ENCODE data around the gene SLC7A7. TPM values are rescaled to one million over a fixed set of nuclear protein-coding genes. Genes with fewer than 3 reads are reported as not detected.

Gene SLC7A7
- total and polyA plus RNA-seq, 10 of the 15 experiments (the other 5 are each of a cell fraction or from before 2014, with no cell fraction given), result 27.8 to 79.2 (median 50.8) TPM

- no peak for DNase-seq (ENCODE audit: low read depth, low spot score)
- POLR2A ChIA-PET, result interaction anchor here (0.6 to 17.5 kb wide), 6 partner anchors 10 to 333 kb away, joined by 3 to 245 read pairs (median 4); partner anchors contain the start of gene OXA1L
Measured at GRCh38 chr14:22812744-22813143, 2.5 kb downstream of the SLC7A7 start.

More at GRCh38 chr14:22812744-22813143, 2.5 kb downstream of the SLC7A7 start:
- H3K9me3 ChIP-seq (replicated peaks; ENCODE audit: control insufficient read depth, insufficient read depth, low read length), result no peaks in the 10 kb centered on the region
- H3K4me3 ChIP-seq, result peak overlapping the region; percentile 61
- no peaks in the 10 kb centered on the region for H3K36me3 ChIP-seq (ENCODE audit: control insufficient read depth in 2 of 2, insufficient read depth in 2 of 2, low read length in 1 of 2)
- no TSS peak for BruUV-seq (replicated peaks)
- H3K27ac ChIP-seq (ENCODE audit: control insufficient read depth, insufficient read depth), result peak overlapping the region; percentile 61
- intact Hi-C loops (cut with micrococcal nuclease; ENCODE audit: unreplicated experiment) (no loop called here), in situ Hi-C loops (cut with MboI) (no loop called here)
- no peaks in the 10 kb centered on the region for H4K20me1 ChIP-seq (ENCODE audit: control insufficient read depth, insufficient read depth)
- H3K4me2 ChIP-seq (ENCODE audit: control insufficient read depth, insufficient read depth), result peak overlapping the region; percentile 86
- no peak for FAIRE-seq
- TF ChIP-seq MLLT1 (IDR thresholded peaks at IDR 0.05) (peak; percentile 52; the same call in 1 of the 2 replicates), POU2F2 (IDR thresholded peaks at IDR 0.05; ENCODE audit: borderline replicate concordance, low read depth, low read length) (0 out of 3 replicates have a peak, but pooled peaks have one; percentile 8), NRF1 (conservative IDR thresholded peaks at IDR 0.05; ENCODE audit: low read depth, low read length) (no peak)
- TF ChIP-seq, protein P1, sequence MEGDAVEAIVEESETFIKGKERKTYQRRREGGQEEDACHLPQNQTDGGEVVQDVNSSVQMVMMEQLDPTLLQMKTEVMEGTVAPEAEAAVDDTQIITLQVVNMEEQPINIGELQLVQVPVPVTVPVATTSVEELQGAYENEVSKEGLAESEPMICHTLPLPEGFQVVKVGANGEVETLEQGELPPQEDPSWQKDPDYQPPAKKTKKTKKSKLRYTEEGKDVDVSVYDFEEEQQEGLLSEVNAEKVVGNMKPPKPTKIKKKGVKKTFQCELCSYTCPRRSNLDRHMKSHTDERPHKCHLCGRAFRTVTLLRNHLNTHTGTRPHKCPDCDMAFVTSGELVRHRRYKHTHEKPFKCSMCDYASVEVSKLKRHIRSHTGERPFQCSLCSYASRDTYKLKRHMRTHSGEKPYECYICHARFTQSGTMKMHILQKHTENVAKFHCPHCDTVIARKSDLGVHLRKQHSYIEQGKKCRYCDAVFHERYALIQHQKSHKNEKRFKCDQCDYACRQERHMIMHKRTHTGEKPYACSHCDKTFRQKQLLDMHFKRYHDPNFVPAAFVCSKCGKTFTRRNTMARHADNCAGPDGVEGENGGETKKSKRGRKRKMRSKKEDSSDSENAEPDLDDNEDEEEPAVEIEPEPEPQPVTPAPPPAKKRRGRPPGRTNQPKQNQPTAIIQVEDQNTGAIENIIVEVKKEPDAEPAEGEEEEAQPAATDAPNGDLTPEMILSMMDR (IDR thresholded peaks at IDR 0.05 in 2 of 3, conservative IDR thresholded peaks at IDR 0.05 in 1 of 3; ENCODE audit: control insufficient read depth in 2 of 3, extremely low read depth in 1 of 3, insufficient read depth in 1 of 3, low read depth in 3 of 3, low read length in 3 of 3), result peak in 2 of 3 experiments; percentile 15 to 45; a peak in 2 of 6 replicates
- ATAC-seq, result 0 out of 3 replicates have a peak, but pooled peaks have one; percentile 4
- CTCF ChIA-PET, result interaction anchor here (0.6 to 15.1 kb wide), 14 partner anchors 10 to 247 kb away, joined by 3 to 324 read pairs (median 7); no protein-coding TSS in a partner anchor
- SMC1A ChIA-PET (ENCODE audit: uncharacterized antibody, unreplicated experiment), result interaction anchor here (0.6 to 16.0 kb wide), 12 partner anchors 10 to 243 kb away, joined by 3 to 395 read pairs (median 5); partner anchors contain the start of genes LRP10, MRPL52 and OXA1L
- peaks cover 50% of the 10 kb centered on the region for H3K79me2 ChIP-seq (ENCODE audit: control insufficient read depth, insufficient read depth, low read length)
- peaks cover 26% of the 10 kb centered on the region for H3K4me1 ChIP-seq (ENCODE audit: control insufficient read depth, insufficient read depth, low read length)
- RAD21 ChIA-PET (ENCODE audit: unreplicated experiment), result interaction anchor here (0.9 to 14.2 kb wide), 11 partner anchors 9 to 321 kb away, joined by 3 to 219 read pairs (median 5); partner anchors contain the start of gene OXA1L
- no peak overlapping the region for H2AFZ ChIP-seq (ENCODE audit: control insufficient read depth, low read depth, low read length)
- 90% methylated on average over 4 of the region's 4 CpGs for WGBS (ENCODE audit: insufficient coverage, insufficient replicate concordance, low lambda C conversion rate, missing lambda C conversion rate)
- H3K9ac ChIP-seq (ENCODE audit: control insufficient read depth, insufficient read depth, low read length), result peak overlapping the region; percentile 60
- H3K27me3 ChIP-seq (replicated peaks in 1 of 2; ENCODE audit: control insufficient read depth in 2 of 2, insufficient read depth in 2 of 2, low read length in 1 of 2), result no peaks in the 10 kb centered on the region

Measured in GM12878 (cell line).